Measurements from ENCODE around the gene SNRNP200. TPM values are rescaled to one million over a fixed set of nuclear protein-coding genes. Genes with fewer than 3 reads are reported as not detected.

The SNRNP200 gene
- total RNA-seq, 6 donors from 2014 or later = 80.9 to 177 (median 90.9) TPM

DNA sequence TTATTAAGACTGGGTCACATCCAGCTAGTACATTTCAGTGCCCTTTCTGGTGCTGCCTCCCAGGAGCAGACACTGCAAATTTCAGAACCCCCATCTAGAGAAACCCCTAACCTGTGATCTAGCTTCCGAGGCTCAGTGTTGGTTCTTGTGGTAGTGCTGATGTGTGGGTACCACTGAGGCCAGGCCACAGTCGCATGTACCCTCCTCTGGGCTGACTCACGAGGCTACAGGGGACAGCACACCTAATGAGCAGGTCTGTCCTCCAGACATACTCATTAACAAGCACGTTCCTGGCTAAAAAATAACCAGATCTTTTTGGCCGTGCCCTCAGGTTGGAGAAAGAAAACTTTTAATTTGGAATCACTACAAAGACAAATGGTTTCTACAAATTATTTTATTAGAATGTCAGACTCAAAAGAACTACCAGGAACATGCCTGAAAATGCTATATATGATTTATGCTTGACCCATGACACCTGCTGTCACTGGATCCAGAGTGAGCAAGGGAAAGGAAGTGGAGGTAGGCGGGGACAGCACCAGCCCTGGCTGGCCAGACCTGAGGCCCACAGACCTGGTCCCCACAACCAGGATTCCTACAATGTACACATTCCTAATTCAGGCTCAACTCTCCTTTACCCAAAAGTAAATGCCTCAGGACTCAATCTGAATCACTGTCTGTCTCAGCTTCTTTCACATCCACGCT is 30.8 kb downstream of the SNRNP200 start:
- no peak for TF ChIP-seq EP300 (IDR thresholded peaks at IDR 0.05)
- TF ChIP-seq POLR2A (IDR thresholded peaks at IDR 0.05) = no peak
- no peak for TF ChIP-seq POLR2AphosphoS5 (IDR thresholded peaks at IDR 0.05)
- TF ChIP-seq, protein P1, sequence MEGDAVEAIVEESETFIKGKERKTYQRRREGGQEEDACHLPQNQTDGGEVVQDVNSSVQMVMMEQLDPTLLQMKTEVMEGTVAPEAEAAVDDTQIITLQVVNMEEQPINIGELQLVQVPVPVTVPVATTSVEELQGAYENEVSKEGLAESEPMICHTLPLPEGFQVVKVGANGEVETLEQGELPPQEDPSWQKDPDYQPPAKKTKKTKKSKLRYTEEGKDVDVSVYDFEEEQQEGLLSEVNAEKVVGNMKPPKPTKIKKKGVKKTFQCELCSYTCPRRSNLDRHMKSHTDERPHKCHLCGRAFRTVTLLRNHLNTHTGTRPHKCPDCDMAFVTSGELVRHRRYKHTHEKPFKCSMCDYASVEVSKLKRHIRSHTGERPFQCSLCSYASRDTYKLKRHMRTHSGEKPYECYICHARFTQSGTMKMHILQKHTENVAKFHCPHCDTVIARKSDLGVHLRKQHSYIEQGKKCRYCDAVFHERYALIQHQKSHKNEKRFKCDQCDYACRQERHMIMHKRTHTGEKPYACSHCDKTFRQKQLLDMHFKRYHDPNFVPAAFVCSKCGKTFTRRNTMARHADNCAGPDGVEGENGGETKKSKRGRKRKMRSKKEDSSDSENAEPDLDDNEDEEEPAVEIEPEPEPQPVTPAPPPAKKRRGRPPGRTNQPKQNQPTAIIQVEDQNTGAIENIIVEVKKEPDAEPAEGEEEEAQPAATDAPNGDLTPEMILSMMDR (IDR thresholded peaks at IDR 0.05) = no peak
- ATAC-seq (ENCODE audit: low FRiP score in 2 of 2) (no peak), DNase-seq (no peak)
- H3K27me3 ChIP-seq = no peaks in the 10 kb centered on the region
- 85 to 89% methylated on average over 6 to 7 of the region's 7 CpGs for WGBS, 2 donors
- H3K4me3 ChIP-seq = no peak overlapping the region
- no peak overlapping the region for H3K27ac ChIP-seq
- H3K9me3 ChIP-seq = no peaks in the 10 kb centered on the region
- peaks cover 51 to 99% (median 81%) of the 10 kb centered on the region in 4 donors for H3K36me3 ChIP-seq
- H3K4me1 ChIP-seq = no peaks in the 10 kb centered on the region

DNA sequence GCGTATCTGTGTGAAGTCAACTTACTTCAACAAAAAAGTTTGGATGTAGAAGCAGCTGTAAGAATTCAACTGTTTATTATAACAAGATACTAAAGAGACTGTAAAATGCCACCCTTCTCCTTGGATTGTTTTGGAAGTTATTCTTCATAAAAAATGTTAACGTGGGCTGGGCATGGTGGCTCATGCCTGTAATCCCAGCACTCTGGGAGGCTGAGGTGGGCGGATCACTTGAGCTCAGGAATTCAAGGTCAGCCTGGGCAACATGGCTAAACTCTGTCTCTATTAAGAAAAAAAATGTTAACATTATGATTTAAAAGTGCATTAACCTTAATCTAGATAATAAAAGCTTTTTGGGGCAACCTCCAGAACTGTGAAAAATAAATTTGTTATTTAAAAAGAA is 31.6 kb downstream of the SNRNP200 start:
- DNase-seq (no peak), ATAC-seq (ENCODE audit: low FRiP score in 2 of 2) (no peak)
- no peak overlapping the region for H3K27ac ChIP-seq
- WGBS, 2 donors = 79 to 84% methylated on average over 3 of the region's 3 CpGs
- no peaks in the 10 kb centered on the region for H3K4me1 ChIP-seq
- peaks cover 47 to 99% (median 81%) of the 10 kb centered on the region in 4 donors for H3K36me3 ChIP-seq
- no peaks in the 10 kb centered on the region for H3K27me3 ChIP-seq
- TF ChIP-seq POLR2A (IDR thresholded peaks at IDR 0.05) = no peak
- TF ChIP-seq, protein P1 (IDR thresholded peaks at IDR 0.05) = no peak
- no peak for TF ChIP-seq EP300 (IDR thresholded peaks at IDR 0.05)
- no peak for TF ChIP-seq POLR2AphosphoS5 (IDR thresholded peaks at IDR 0.05)
- no peak overlapping the region for H3K4me3 ChIP-seq
- no peaks in the 10 kb centered on the region for H3K9me3 ChIP-seq

DNA sequence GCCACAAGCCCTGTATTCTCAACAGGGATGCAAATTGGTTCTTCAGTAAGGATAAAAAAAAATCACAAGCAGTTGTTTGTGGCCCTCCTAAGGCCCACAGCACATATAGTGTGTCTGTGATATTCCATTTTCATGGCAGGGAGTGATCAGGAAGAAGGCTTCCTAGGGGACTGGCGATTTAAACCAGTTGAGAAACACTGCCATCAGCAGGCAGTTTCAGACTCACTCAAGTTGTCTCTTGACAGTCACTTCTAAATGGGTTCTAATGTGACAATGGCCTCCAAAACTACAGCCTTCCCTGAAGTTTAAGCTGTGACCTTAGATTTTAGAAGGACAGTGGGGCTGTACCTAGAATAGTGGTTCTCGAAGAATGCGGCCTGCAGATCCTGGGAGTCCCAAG is 33.4 kb downstream of the SNRNP200 start:
- no peak for TF ChIP-seq EP300 (IDR thresholded peaks at IDR 0.05)
- no peak for TF ChIP-seq POLR2A (IDR thresholded peaks at IDR 0.05)
- DNase-seq = no peak
- 89 to 92% methylated on average over 3 of the region's 3 CpGs for WGBS, 2 donors
- no peak for ATAC-seq (ENCODE audit: low FRiP score in 2 of 2)
- Histone ChIP-seq H3K27ac (no peak overlapping the region), H3K4me1 (peaks cover 4 to 10% (median 6%) of the 10 kb centered on the region in 4 donors), H3K36me3 (peaks cover 40 to 93% (median 76%) of the 10 kb centered on the region in 4 donors), H3K4me3 (no peak overlapping the region), H3K9me3 (no peaks in the 10 kb centered on the region), H3K27me3 (no peaks in the 10 kb centered on the region)

DNA sequence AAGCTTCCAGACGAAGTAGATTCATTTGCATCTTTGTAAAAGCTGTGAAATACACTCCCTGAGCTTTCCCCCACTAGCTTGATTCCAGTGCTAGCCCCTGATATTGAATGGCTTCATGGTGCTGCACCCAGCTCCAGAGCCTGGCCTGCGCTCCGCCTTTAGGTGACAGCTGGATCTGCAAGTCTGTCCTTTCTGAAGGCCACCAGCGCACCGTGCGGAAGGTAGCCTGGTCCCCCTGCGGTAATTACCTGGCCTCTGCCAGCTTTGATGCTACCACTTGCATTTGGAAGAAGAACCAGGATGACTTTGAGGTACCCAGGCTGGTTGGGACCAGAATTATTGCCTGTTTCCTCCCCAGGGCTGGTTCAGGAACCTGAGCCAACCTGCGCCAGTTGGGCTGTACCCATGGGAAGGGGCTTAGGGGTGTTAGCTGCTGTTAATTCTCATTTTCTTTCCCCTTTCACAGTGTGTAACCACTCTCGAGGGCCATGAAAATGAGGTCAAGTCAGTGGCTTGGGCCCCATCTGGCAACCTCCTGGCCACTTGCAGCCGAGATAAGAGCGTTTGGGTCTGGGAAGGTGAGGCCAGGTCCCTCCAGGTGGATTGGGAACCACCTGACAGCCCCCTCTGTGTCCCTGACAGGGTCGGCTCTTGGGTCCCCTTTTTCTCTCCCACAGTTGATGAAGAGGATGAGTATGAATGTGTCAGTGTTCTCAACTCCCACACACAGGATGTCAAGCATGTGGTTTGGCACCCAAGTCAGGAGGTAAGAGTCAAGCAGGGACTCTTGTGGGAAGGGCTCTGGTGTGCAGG is 38.0 kb downstream of the SNRNP200 start:
- DNase-seq (peak in 1 of 2 donors; percentile 57), ATAC-seq (ENCODE audit: low FRiP score in 2 of 2) (no peak)
- peak overlapping the region in 1 of 4 donors; percentile 24 for H3K27ac ChIP-seq
- peaks cover 28 to 41% (median 32%) of the 10 kb centered on the region in 4 donors for H3K4me1 ChIP-seq
- H3K4me3 ChIP-seq = peak overlapping the region in 3 of 4 donors; percentile 74 to 94 (median 90)
- H3K27me3 ChIP-seq = no peaks in the 10 kb centered on the region
- WGBS, 2 donors = 75 to 79% methylated on average over 10 to 12 of the region's 12 CpGs
- no peak for TF ChIP-seq POLR2AphosphoS5 (IDR thresholded peaks at IDR 0.05)
- TF ChIP-seq, protein P1 (IDR thresholded peaks at IDR 0.05) = peak in 2 of 6 experiments; percentile 31 to 33
- peaks cover 23 to 56% (median 40%) of the 10 kb centered on the region in 4 donors for H3K36me3 ChIP-seq
- no peaks in the 10 kb centered on the region for H3K9me3 ChIP-seq
